ENCODE results near the gene ARFGAP3. TPM values are rescaled to one million over a fixed set of nuclear protein-coding genes. Genes with fewer than 3 reads are reported as not detected.

Gene ARFGAP3, protein sequence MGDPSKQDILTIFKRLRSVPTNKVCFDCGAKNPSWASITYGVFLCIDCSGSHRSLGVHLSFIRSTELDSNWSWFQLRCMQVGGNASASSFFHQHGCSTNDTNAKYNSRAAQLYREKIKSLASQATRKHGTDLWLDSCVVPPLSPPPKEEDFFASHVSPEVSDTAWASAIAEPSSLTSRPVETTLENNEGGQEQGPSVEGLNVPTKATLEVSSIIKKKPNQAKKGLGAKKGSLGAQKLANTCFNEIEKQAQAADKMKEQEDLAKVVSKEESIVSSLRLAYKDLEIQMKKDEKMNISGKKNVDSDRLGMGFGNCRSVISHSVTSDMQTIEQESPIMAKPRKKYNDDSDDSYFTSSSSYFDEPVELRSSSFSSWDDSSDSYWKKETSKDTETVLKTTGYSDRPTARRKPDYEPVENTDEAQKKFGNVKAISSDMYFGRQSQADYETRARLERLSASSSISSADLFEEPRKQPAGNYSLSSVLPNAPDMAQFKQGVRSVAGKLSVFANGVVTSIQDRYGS
- total RNA-seq = 38.0 and 42.3 TPM in 2 replicates

DNA sequence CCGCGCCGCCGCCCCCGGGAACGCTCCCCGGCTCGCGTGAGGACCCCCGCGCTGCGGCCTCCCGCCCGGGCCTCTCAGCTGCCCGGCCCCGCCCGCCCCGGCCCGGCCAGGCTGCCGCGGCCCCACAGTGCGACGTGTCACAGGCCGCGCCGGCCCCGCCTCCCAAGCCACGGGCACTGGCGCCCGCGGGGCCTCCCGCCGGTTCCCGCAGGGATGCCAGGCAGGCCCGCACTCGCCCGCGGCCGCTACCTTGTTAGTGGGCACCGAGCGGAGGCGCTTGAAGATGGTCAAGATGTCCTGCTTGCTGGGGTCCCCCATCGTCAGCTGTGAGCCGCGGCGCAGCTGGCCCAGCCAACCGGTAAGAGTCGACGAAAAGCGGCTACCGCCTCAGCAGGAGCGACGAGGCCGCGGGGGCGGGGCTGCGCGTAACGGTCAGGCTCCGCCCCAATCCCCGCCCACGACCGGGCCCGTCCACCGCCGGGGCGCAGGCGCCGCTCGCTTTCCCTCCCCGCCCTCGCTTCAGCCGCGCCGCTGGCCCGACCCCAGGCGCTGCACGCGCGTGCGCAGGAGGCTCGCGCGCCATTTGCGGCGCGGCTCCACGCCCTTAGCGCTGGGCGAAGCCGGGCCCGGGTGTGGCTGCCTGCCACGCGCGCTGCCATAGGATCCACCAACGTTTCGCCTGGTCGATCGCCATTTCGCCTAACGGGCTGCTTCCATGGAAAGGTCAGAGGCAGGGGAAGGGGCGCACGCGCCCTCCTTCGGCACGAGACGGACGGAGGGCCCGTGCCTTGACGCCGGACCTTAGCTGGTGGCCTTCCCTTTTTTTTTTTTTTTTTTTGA is at the start of gene ARFGAP3:
TSS of gene ARFGAP3 (minus strand) at position 409 of the 840 bp plus-strand sequence. CDS start at position 318, 91 bp downstream.
- H3K36me3 Mint-ChIP-seq (ENCODE audit: low read depth) = peaks cover 8% of the 10 kb centered on the region
- H3K4me3 Mint-ChIP-seq = peak within 1 kb of the TSS; percentile 93
- H3K4me1 Mint-ChIP-seq (ENCODE audit: low read depth) = peaks cover 7% of the 10 kb centered on the region
- no peaks in the 10 kb centered on the region for H3K9me3 Mint-ChIP-seq
- H3K27me3 Mint-ChIP-seq (ENCODE audit: insufficient read depth) = no peaks in the 10 kb centered on the region
- peak within 1 kb of the TSS; percentile 92 for H3K27ac Mint-ChIP-seq
- DNase-seq (ENCODE audit: low spot score) = peak; percentile 94
- intact Hi-C loops (cut with micrococcal nuclease) = loop anchor here (1.0 to 5.0 kb wide), 4 partner anchors 38 to 330 kb away; partner anchors contain the start of genes CYB5R3, PACSIN2 and TTLL12

DNA sequence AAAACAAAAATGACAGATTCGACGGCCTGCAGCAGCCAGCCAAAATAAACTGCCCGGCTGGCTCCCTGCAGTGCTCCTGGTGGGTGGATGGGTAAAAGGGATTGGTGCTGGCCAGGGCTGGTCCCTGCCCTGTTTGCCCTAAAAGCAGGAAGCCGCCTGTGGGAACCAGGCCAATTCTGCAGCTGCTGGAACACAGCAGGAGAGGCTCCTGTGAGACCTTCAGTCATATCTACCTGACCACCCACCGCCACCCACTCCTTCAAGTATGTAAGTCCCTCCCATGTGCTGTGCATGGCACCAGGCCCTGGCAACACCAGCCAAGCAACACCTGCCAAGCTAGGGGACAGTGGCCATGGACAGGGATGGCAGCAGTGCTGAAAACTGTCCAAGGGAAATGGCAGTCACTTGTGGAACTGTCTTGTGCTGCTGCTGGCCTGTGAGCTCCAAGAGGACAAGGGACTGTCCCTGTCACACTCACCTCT is 48.7 kb upstream of the ARFGAP3 start:
- intact Hi-C loops (cut with micrococcal nuclease) = no loop called here
- no peaks in the 10 kb centered on the region for H3K4me1 Mint-ChIP-seq (ENCODE audit: low read depth)
- no peaks in the 10 kb centered on the region for H3K36me3 Mint-ChIP-seq (ENCODE audit: low read depth)
- no peak for DNase-seq (ENCODE audit: low spot score)
- H3K4me3 Mint-ChIP-seq = no peak overlapping the region
- H3K9me3 Mint-ChIP-seq = no peaks in the 10 kb centered on the region
- no peaks in the 10 kb centered on the region for H3K27me3 Mint-ChIP-seq (ENCODE audit: insufficient read depth)
- no peak overlapping the region for H3K27ac Mint-ChIP-seq

DNA sequence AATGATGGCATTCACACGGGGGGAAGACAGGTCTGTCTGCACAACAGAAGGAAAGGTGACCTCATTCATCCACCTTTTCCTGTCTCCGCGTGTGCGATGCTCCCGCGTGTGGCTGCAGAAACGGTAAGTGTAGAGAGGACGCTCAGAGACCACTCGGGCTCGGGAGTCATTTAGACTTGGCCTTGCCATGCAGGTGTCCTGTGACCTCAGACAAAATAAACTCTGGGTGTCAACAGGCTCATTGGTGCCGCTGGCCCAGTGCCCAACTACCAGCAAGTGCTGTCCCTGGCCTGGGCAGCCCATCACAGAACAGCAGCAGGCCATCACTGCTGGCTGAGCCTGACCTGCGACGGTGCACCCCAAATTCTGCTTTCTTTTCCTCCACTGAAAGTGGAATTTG is 48.1 kb upstream of the ARFGAP3 start:
- H3K9me3 Mint-ChIP-seq = no peaks in the 10 kb centered on the region
- intact Hi-C loops (cut with micrococcal nuclease) = no loop called here
- H3K27ac Mint-ChIP-seq = no peak overlapping the region
- DNase-seq (ENCODE audit: low spot score) = no peak
- no peaks in the 10 kb centered on the region for H3K36me3 Mint-ChIP-seq (ENCODE audit: low read depth)
- H3K4me1 Mint-ChIP-seq (ENCODE audit: low read depth) = no peaks in the 10 kb centered on the region
- H3K27me3 Mint-ChIP-seq (ENCODE audit: insufficient read depth) = no peaks in the 10 kb centered on the region
- no peak overlapping the region for H3K4me3 Mint-ChIP-seq

DNA sequence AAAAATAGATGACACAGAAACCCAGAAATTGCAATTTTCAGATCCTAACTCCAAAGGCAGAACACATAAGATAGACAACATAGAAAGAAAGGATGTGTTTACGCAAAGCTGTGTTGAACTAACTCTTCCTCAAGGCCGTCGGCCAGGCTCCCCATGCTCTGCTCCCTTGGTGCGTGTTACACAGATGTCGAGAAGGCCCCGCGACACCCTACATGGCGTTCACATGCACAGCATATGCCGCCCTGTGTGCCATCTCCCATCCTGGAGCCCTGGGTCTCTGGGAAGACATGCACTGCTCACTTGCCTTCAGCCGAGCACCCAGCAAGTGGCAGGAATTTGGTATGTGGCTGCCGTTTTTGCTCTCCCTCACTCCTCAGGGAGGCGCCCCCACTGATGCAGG is 47.0 kb upstream of the ARFGAP3 start:
- Mint-ChIP-seq H3K36me3 (ENCODE audit: low read depth) (no peaks in the 10 kb centered on the region), H3K4me3 (no peak overlapping the region), H3K4me1 (ENCODE audit: low read depth) (no peaks in the 10 kb centered on the region), H3K27ac (no peak overlapping the region), H3K9me3 (no peaks in the 10 kb centered on the region), H3K27me3 (ENCODE audit: insufficient read depth) (no peaks in the 10 kb centered on the region)
- intact Hi-C loops (cut with micrococcal nuclease) = no loop called here
- no peak for DNase-seq (ENCODE audit: low spot score)

DNA sequence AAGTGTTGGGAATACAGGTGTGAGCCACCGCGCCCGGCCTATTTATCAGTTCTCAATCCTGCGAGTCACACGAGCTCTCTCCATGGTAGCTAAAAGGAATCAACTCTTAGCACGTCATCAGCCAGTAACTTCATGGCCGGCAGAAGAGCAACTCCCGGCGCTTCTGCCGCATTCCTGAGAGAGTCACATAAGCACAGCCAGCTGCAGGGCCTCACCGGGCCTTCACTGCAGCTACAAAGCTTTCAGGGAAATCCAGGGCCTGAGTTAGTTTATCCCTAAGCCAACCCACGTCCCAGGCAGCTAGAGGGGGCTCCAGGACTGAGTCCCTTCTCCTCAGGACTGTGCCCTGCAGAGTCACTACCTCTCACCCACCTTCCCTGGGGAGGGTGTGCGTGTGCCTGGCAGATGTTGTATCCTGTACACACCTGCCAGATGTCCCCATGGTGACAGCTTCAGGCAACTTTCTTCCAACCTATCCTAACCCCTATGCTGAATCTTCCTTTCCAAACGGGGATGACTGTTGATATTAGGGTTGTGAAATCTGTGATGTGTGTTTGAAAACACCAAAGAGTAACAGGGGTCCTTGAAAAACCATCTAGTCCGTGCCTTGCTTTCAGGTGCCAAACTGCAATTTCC is 45.9 kb upstream of the ARFGAP3 start:
- H3K4me3 Mint-ChIP-seq = no peak overlapping the region
- intact Hi-C loops (cut with micrococcal nuclease) = no loop called here
- no peaks in the 10 kb centered on the region for H3K4me1 Mint-ChIP-seq (ENCODE audit: low read depth)
- DNase-seq (ENCODE audit: low spot score) = no peak
- H3K36me3 Mint-ChIP-seq (ENCODE audit: low read depth) = no peaks in the 10 kb centered on the region
- H3K9me3 Mint-ChIP-seq = no peaks in the 10 kb centered on the region
- H3K27ac Mint-ChIP-seq = no peak overlapping the region
- H3K27me3 Mint-ChIP-seq (ENCODE audit: insufficient read depth) = no peaks in the 10 kb centered on the region

DNA sequence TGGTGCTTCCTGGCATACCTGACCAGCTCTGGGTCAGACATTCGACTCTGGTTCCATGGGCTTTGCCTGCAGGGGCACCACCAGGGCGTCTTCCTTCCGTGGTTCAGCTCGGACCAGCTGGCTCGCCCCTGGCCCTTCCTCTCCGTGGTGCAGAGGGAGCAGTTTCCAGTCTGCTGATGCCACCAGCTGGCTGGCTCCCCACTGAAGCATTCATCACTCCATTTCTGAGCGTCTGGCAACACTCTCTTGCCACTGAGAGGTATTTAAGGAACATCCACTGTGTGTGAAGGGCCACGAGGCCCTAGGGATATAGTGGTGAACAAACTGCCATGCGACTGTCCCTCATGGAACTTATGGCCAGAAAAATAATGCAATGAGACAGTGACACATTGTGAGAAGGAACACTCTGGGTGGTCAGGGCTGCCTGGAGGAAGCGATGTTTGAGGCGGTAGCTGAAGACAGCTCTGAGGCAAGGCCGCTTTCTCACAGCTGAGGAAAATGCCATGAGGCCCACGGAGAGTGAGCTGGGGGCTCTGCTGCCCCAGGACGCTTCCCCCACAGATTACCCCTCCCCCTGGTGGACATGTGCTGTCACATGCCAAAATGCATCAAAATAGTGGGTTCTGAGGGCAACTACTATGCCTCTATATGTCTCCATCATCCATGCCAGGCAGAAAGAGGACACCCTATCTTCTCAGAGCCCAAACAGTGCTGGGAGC is 44.9 kb upstream of the ARFGAP3 start:
- Mint-ChIP-seq H3K27ac (no peak overlapping the region), H3K9me3 (no peaks in the 10 kb centered on the region), H3K4me1 (ENCODE audit: low read depth) (no peaks in the 10 kb centered on the region), H3K4me3 (no peak overlapping the region), H3K36me3 (ENCODE audit: low read depth) (no peaks in the 10 kb centered on the region), H3K27me3 (ENCODE audit: insufficient read depth) (no peaks in the 10 kb centered on the region)
- no peak for DNase-seq (ENCODE audit: low spot score)
- intact Hi-C loops (cut with micrococcal nuclease) = no loop called here

DNA sequence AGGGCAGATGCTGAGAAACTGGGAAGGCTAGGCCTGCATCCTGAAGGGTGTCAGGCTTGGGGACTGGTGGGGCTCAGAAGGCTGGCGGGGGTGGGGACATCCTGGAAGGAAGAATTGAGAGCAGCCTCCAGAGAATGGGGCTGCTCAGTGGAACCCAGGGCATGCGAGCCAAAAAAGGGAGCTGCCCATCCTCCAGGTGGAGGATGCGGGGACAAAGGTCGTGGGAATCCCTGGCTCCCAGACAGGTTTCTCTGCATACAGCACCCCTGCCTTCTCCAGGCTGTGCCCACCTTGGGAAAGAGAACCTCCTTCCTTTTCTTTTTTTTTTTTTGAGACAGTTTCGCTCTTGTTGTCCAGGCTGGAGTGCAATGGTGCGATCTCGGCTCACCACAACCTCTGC is 40.9 kb upstream of the ARFGAP3 start:
- intact Hi-C loops (cut with micrococcal nuclease) = no loop called here
- no peak overlapping the region for H3K27ac Mint-ChIP-seq
- DNase-seq (ENCODE audit: low spot score) = no peak
- H3K4me3 Mint-ChIP-seq = no peak overlapping the region
- H3K4me1 Mint-ChIP-seq (ENCODE audit: low read depth) = peaks cover 31% of the 10 kb centered on the region
- H3K9me3 Mint-ChIP-seq = no peaks in the 10 kb centered on the region
- H3K27me3 Mint-ChIP-seq (ENCODE audit: insufficient read depth) = no peaks in the 10 kb centered on the region
- no peaks in the 10 kb centered on the region for H3K36me3 Mint-ChIP-seq (ENCODE audit: low read depth)

DNA sequence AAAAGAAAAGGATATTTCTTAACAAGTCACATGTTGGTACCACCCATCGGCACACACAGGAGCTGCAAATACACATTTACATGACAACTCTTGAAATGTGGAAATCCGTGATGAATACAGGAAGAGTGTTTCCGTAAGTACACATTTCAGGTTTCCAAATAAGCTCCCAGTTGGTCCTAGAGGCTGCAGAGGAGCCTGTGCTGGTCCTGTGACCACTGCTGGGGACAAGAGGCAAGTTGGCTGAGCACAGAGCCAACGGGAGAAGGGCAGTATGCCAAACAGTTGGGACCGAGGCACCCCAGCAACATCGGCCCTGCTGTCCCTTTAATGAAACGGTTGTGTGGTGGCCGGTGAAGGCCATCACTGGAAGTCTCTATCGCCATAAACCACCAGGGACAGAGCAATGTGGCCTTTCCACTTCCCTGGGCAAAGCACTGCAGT is 38.5 kb upstream of the ARFGAP3 start:
- peak overlapping the region; percentile 86 for H3K27ac Mint-ChIP-seq
- peaks cover 3% of the 10 kb centered on the region for H3K36me3 Mint-ChIP-seq (ENCODE audit: low read depth)
- no peak for DNase-seq (ENCODE audit: low spot score)
- H3K4me1 Mint-ChIP-seq (ENCODE audit: low read depth) = peaks cover 31% of the 10 kb centered on the region
- no peaks in the 10 kb centered on the region for H3K27me3 Mint-ChIP-seq (ENCODE audit: insufficient read depth)
- peak overlapping the region; percentile 50 for H3K4me3 Mint-ChIP-seq
- H3K9me3 Mint-ChIP-seq = no peaks in the 10 kb centered on the region
- intact Hi-C loops (cut with micrococcal nuclease) = loop anchor here (1.0 to 2.0 kb wide), 2 partner anchors 39 to 70 kb away; partner anchors contain the start of gene ARFGAP3

DNA sequence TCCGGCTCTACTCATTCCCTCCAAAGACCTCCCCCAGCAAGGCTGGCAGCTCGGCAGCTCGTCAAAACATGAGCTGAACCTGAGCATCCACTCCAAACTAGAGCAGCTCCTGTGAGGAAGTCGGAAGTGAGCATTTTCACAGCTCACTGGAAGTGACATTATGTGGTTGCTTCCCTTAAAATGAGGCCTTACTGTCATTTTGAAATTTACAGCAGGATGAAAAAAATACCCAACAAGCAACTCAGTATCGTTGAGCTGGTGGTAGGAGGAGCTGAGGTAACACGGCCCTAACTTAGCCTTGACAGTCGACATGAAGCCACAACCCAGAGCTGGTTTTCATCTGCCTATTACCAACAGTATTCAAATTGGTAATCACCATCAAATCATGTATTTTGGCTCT is 38.0 kb upstream of the ARFGAP3 start:
- peak overlapping the region; percentile 50 for H3K4me3 Mint-ChIP-seq
- peak; percentile 17 for DNase-seq (ENCODE audit: low spot score)
- H3K36me3 Mint-ChIP-seq (ENCODE audit: low read depth) = peaks cover 3% of the 10 kb centered on the region
- no peaks in the 10 kb centered on the region for H3K9me3 Mint-ChIP-seq
- peak overlapping the region; percentile 86 for H3K27ac Mint-ChIP-seq
- intact Hi-C loops (cut with micrococcal nuclease) = loop anchor here (1.0 to 2.0 kb wide), 2 partner anchors 38 to 70 kb away; partner anchors contain the start of gene ARFGAP3
- no peaks in the 10 kb centered on the region for H3K27me3 Mint-ChIP-seq (ENCODE audit: insufficient read depth)
- H3K4me1 Mint-ChIP-seq (ENCODE audit: low read depth) = peaks cover 31% of the 10 kb centered on the region

DNA sequence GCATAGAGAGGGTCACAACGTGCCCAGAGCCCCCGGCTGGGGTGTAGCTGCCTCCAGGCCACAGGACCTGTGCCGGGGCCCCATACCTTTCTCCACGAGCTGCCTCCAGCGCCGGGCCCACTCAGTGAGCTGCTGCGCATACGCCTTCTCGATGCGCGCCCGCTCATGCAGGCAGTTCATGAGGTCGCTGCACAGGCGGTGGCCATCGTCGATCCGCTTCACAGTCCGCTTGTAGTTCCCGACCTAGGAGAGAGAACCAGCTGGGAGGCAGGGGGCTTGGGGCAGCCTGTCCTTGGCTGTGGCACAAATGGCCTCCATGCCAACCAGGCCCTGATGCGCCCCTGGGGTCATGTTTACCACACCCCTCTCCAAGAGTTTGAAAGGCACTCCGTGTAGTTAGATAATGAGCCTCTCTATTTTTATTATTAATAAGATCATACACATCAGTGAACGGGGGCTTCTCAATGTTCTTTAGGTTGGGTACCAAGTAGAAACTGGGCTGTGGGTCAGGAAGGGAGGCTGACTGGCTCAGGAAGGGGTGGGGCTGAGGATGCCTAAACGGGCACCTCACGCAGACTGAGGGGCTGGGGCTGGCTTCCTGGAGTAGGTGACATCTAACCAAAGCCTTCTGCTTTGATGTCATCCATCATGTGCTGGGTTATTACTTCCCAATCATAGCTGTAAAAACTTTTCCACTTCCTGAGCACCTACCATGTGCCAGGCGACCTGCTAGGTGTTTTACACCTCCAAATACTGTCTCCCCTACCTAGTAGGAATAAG is 36.5 kb upstream of the ARFGAP3 start:
- Mint-ChIP-seq H3K9me3 (no peaks in the 10 kb centered on the region), H3K4me1 (ENCODE audit: low read depth) (peaks cover 43% of the 10 kb centered on the region), H3K4me3 (no peak overlapping the region), H3K27me3 (ENCODE audit: insufficient read depth) (no peaks in the 10 kb centered on the region), H3K27ac (peak overlapping the region; percentile 52), H3K36me3 (ENCODE audit: low read depth) (peaks cover 6% of the 10 kb centered on the region)
- no peak for DNase-seq (ENCODE audit: low spot score)
- intact Hi-C loops (cut with micrococcal nuclease) = loop anchor here (2.0 kb wide), 1 partner anchor 37 kb away; the partner anchor contains the start of gene ARFGAP3

DNA sequence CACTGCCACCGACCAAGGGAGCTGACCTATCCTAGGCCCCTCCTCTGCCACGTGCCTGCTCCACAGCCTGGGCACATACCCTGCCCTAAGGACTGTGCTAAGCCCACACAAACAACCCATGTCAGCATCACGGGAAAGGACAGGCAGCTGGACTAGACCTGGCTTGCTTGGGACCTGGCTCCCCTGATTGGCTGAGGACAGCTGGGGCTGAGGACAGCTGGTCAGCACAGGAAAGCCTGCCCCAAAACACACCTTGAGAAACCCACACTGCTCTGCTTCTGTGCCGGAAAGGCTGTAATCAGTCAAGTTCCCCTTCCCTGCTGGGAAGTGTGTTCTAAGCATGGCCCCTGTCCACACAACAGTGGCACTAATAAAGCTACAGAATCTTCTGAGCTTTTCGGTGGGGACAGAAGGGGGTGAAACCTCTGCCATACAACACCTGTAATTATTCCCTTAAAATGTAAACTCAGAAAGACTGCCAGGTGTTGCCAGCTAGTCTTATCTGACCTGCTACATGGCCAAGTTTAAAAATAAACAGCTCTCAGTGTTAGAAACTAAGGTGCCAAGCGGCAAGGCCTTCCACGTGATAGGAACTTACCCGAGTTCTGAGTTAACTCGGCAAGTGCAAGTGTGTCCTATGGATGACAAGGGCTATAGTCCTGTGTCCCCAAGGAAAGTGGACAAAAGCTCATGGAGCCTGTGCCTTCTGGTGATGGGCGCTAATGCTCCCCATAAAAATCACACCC is 35.7 kb upstream of the ARFGAP3 start:
- intact Hi-C loops (cut with micrococcal nuclease) = no loop called here
- no peak for DNase-seq (ENCODE audit: low spot score)
- Mint-ChIP-seq H3K9me3 (no peaks in the 10 kb centered on the region), H3K36me3 (ENCODE audit: low read depth) (peaks cover 9% of the 10 kb centered on the region), H3K27ac (no peak overlapping the region), H3K4me3 (no peak overlapping the region), H3K4me1 (ENCODE audit: low read depth) (peaks cover 50% of the 10 kb centered on the region), H3K27me3 (ENCODE audit: insufficient read depth) (no peaks in the 10 kb centered on the region)
